OCI-LY3 (cell line): ENCODE results near the gene ERAL1.

Experiments used
- H2AFZ ChIP-seq: fragments of 200-600, 300-600 bp; shearing (Covaris generic); 2 replicates; pipeline ENCODE4 v1.6.0; 2014; ENCODE audit warnings: antibody characterized with exemption, low read depth, low read length
- H3K27ac ChIP-seq: fragments of 200-600, 300-600 bp; sonication (generic); 2 replicates; pipeline ENCODE4 v1.5.1; 2014; ENCODE audit warnings: mild to moderate bottlenecking, low read length, moderate library complexity, mixed read lengths
- H3K27me3 ChIP-seq: fragments of 200-600, 300-600 bp; sonication (generic); 2 replicates; pipeline ENCODE4 v1.6.1; 2014; ENCODE audit warnings: low read depth, low read length, mixed read lengths
- H3K36me3 ChIP-seq: fragments of 200-600, 300-600 bp; sonication (generic); replicated peaks from 2 replicates; pipeline ENCODE3; 2014; ENCODE audit warnings: low read depth, low read length, mixed read lengths
- H3K4me1 ChIP-seq: fragments of 300-600, 200-600 bp; sonication (generic); 2 replicates; pipeline ENCODE4 v1.6.1; 2014; ENCODE audit warnings: low read length, mixed read lengths
- H3K4me2 ChIP-seq: fragments of 200-600, 300-600 bp; sonication (generic); 2 replicates; pipeline ENCODE4 v1.6.1; 2014; ENCODE audit warnings: low read length, mixed read lengths
- H3K4me3 ChIP-seq: fragments of 300-600, 200-600 bp; sonication (generic); 2 replicates; pipeline ENCODE4 v1.5.1; 2014; ENCODE audit warnings: antibody characterized with exemption, mild to moderate bottlenecking, low read length, moderate library complexity
- H3K79me2 ChIP-seq: fragments of 300-600, 200-600 bp; shearing (Covaris generic); 2 replicates; pipeline ENCODE4 v1.6.1; 2014; ENCODE audit warnings: mild to moderate bottlenecking, low read length, mixed read lengths
- H3K9ac ChIP-seq: fragments of 300-600, 200-600 bp; shearing (Covaris generic); 2 replicates; pipeline ENCODE4 v1.6.0; 2014; ENCODE audit warnings: mild to moderate bottlenecking, low read length, moderate library complexity
- H3K9me3 ChIP-seq: fragments of 200-600, 300-600 bp; shearing (Covaris generic); 2 replicates; pipeline ENCODE4 v1.6.1; 2014; ENCODE audit warnings: low read length, mixed read lengths; ENCODE audit not compliant: insufficient read depth
- H4K20me1 ChIP-seq: fragments of 200-600, 300-600 bp; sonication (generic); 2 replicates; pipeline ENCODE4 v1.6.1; 2016; ENCODE audit warnings: low read length, mixed read lengths; ENCODE audit not compliant: insufficient read depth
- EZH2phosphoT487 ChIP-seq: fragments of 200-600 bp; shearing (Covaris generic); IDR thresholded peaks from 2 replicates; pipeline ENCODE4 v1.6.1; 2018; ENCODE audit warnings: antibody characterized with exemption, mixed run types, low read depth
- TF ChIP-seq, protein P1 (sequence below): fragments of 200-600, 300-600 bp; sonication (generic); IDR thresholded peaks from 2 replicates; pipeline ENCODE4 v1.5.1; 2014; ENCODE audit warnings: antibody characterized with exemption, low read length, low read depth

ERAL1 gene

DNA sequence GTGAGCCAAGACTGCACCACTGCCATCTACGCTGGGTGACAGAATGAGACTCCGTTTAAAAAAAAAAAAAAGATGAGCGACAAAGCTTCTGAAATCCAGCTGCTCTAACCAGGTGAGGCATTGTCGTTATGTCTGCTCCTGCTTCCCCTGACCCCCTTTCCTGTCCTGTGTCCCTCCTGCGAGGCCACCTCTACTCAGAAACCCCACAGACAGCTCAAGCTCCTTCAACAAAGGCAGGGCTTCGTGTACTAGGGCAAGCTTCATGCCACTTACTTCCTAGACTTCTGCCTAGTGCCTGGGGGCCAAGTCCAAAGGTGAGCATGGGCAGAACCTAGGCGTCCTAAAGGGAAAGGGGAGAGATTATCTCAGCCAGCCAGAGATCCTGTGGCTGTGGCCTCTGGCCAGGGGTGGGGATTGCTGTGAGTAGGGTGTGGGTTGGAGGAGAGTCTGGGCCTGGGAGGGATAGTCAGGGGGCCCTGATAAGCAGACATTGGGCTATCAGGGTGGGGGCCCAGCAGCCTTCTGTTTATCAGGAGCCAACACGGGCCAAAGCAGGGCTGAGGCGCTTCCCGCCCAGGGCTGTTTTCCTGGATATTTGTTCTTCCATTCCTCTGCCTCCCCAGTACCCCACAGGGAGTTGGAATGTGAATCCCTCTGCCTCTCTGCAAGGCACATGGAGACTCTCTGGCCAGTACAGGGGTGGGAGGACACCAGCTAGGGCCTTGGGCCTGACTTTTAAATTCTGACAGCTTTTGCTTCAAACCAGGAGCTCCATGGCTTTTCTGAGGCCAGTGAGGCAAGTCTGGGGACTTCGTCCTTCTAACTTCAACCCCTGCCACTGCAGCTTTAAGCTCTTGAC lies 10.4 kb downstream of the ERAL1 start:
- Histone ChIP-seq H2AFZ (peak overlapping the region; percentile 75; the same call in 1 of the 2 replicates), H3K27ac (peak overlapping the region; percentile 8; the same call in 1 of the 2 replicates), H3K9ac (peak overlapping the region; percentile 32; the same call in 1 of the 2 replicates), H3K4me1 (peaks cover 22% of the 10 kb centered on the region), H3K4me2 (peak overlapping the region; percentile 37), H3K9me3 (no peaks in the 10 kb centered on the region), H3K4me3 (no peak overlapping the region), H3K79me2 (no peaks in the 10 kb centered on the region), H3K27me3 (no peaks in the 10 kb centered on the region), H4K20me1 (no peaks in the 10 kb centered on the region), H3K36me3 (peaks cover 5% of the 10 kb centered on the region)
- TF ChIP-seq, protein P1, sequence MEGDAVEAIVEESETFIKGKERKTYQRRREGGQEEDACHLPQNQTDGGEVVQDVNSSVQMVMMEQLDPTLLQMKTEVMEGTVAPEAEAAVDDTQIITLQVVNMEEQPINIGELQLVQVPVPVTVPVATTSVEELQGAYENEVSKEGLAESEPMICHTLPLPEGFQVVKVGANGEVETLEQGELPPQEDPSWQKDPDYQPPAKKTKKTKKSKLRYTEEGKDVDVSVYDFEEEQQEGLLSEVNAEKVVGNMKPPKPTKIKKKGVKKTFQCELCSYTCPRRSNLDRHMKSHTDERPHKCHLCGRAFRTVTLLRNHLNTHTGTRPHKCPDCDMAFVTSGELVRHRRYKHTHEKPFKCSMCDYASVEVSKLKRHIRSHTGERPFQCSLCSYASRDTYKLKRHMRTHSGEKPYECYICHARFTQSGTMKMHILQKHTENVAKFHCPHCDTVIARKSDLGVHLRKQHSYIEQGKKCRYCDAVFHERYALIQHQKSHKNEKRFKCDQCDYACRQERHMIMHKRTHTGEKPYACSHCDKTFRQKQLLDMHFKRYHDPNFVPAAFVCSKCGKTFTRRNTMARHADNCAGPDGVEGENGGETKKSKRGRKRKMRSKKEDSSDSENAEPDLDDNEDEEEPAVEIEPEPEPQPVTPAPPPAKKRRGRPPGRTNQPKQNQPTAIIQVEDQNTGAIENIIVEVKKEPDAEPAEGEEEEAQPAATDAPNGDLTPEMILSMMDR: no peak
- TF ChIP-seq EZH2phosphoT487: no peak

DNA sequence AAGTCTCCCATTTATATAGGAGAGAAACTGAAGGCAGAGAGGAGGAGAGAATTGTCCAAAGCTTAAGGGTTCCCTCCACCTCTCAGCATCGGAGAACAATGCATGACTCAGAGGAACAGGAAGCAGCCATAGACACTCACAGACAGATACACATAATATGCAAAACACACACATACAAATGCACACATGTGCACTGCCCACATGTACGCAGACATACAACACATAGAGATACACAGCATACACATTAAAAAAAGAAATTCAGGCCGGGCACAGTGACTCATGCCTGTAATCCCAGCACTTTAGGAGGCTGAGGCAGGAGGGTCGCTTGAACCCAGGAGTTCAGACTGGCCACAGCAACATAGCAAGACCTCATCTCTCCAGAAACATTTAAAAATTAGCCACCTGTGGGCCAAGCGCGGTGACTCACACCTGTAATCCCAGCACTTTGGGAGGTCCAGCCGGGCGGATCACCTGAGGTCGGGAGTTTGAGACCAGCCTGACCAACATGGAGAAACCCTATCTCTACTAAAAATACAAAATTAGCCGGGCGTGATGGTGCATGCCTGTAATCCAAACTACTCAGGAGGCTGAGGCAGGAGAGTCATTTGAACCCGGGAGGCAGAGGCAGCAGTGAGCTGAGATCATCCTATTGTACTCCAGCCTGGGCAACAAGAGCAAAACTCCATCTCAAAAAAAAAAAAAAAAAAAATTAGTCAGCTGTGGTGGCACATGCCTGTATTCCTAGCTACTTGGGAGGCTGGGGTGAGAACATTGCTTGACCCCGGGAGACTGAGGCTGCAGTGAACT lies 11.3 kb downstream of the ERAL1 start:
- H3K4me2 ChIP-seq: peak overlapping the region; percentile 37
- peak overlapping the region; percentile 75; the same call in 1 of the 2 replicates for H2AFZ ChIP-seq
- peak overlapping the region; percentile 8; the same call in 1 of the 2 replicates for H3K27ac ChIP-seq

DNA sequence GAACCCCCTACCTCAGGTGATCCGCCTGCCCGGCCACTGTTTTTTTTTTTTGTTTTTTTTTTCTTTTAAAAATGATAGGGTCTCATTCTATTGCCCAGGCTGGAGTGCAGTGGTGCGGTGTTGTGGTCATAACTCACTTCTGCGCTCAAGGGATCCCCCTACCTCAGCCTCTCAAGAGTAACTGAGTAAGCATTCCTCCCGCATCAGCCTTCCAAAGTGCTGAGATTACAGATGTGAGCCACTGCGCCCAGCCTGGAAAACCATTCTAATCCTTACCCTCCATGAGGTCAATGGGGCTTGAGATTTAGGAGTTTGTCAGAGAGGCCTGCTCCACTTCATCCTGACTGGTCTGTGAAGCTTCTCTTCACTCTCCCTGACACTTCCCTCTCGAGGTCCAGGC lies 12.5 kb downstream of the ERAL1 start:
- Histone ChIP-seq H3K9ac (no peak overlapping the region), H3K4me2 (0 out of 2 replicates have a peak overlapping the region, but pooled peaks have one; percentile 18), H3K4me1 (peaks cover 38% of the 10 kb centered on the region), H3K36me3 (no peaks in the 10 kb centered on the region), H3K4me3 (no peak overlapping the region), H3K79me2 (no peaks in the 10 kb centered on the region), H4K20me1 (no peaks in the 10 kb centered on the region), H3K9me3 (no peaks in the 10 kb centered on the region), H3K27ac (no peak overlapping the region), H3K27me3 (no peaks in the 10 kb centered on the region), H2AFZ (peak overlapping the region; percentile 88)
- no peak for TF ChIP-seq EZH2phosphoT487
- TF ChIP-seq, protein P1: no peak

More for the DNA sequence above, 11.3 kb downstream of the ERAL1 start:
- no peak overlapping the region for H3K4me3 ChIP-seq
- H3K9me3 ChIP-seq: no peaks in the 10 kb centered on the region
- no peaks in the 10 kb centered on the region for H3K79me2 ChIP-seq
- H4K20me1 ChIP-seq: no peaks in the 10 kb centered on the region
- no peaks in the 10 kb centered on the region for H3K36me3 ChIP-seq
- H3K9ac ChIP-seq: peak overlapping the region; percentile 32; the same call in 1 of the 2 replicates
- no peak for TF ChIP-seq EZH2phosphoT487
- TF ChIP-seq, protein P1: no peak
- no peaks in the 10 kb centered on the region for H3K27me3 ChIP-seq
- H3K4me1 ChIP-seq: peaks cover 27% of the 10 kb centered on the region
